Globus pallidus (tissue), 1 donor: ENCODE data around the gene UXT.

Experiments
- DNase-seq: peaks from one replicate; pipeline ENCODE4 v3.0.0-alpha.2; 2015; ENCODE audit warnings: low spot score

UXT gene

GRCh38 chrX:47649271-47649670 lies 9.7 kb downstream of the UXT start:
- DNase-seq, result no peak

- DNase-seq, result no peak
Observed at GRCh38 chrX:47648376-47648775, 10.6 kb downstream of the UXT start.

- no peak for DNase-seq
Observed at GRCh38 chrX:47646636-47647035, 12.3 kb downstream of the UXT start.

- no peak for DNase-seq
Observed at GRCh38 chrX:47645530-47645929, 13.4 kb downstream of the UXT start.

GRCh38 chrX:47644557-47645091 lies 14.4 kb downstream of the UXT start:
- no peak for DNase-seq

- DNase-seq, result no peak
Observed at GRCh38 chrX:47643926-47644325, 15.1 kb downstream of the UXT start.

- DNase-seq, result no peak
Observed at GRCh38 chrX:47638816-47639215, 20.2 kb downstream of the UXT start.

- DNase-seq, result peak; percentile 52
Observed at GRCh38 chrX:47637546-47638195, 21.3 kb downstream of the UXT start.

GRCh38 chrX:47634871-47635575 lies 24.0 kb downstream of the UXT start:
- no peak for DNase-seq

GRCh38 chrX:47633689-47634590 lies 25.0 kb downstream of the UXT start:
- DNase-seq, result no peak

- no peak for DNase-seq
Observed at GRCh38 chrX:47632666-47633065, 26.3 kb downstream of the UXT start.

- DNase-seq, result no peak
Observed at GRCh38 chrX:47631676-47632075, 27.3 kb downstream of the UXT start.

- no peak for DNase-seq
Observed at GRCh38 chrX:47629419-47630200, 29.4 kb downstream of the UXT start, which contains the start of gene CFP. Gene CFP, minus strand, starts transcription at chrX:47629930. Its CDS starts 86 bp downstream, at chrX:47629844.

GRCh38 chrX:47628982-47629381 lies 30.0 kb downstream of the UXT start:
- no peak for DNase-seq

GRCh38 chrX:47625365-47625764 lies 33.6 kb downstream of the UXT start:
- DNase-seq, result no peak

- DNase-seq, result no peak
Observed at GRCh38 chrX:47623540-47624027, 35.4 kb downstream of the UXT start.

- no peak for DNase-seq
Observed at GRCh38 chrX:47621851-47622250, 37.1 kb downstream of the UXT start.

GRCh38 chrX:47620303-47620685 lies 38.7 kb downstream of the UXT start:
- no peak for DNase-seq

- DNase-seq, result peak; percentile 76
Observed at GRCh38 chrX:47619486-47620302, 39.3 kb downstream of the UXT start, which contains the start of gene SYN1. Gene SYN1, minus strand, starts transcription at chrX:47619857. Its CDS starts 129 bp downstream, at chrX:47619728.

- no peak for DNase-seq
Observed at GRCh38 chrX:47618923-47619485, 40.0 kb downstream of the UXT start.
